GM12865 (cell line): ENCODE data around the gene RAB17.

Experiments used
- DNase-seq: peaks from one replicate; pipeline ENCODE4 v3.0.0; 2010; ENCODE audit warnings: low read depth
- H3K4me3 ChIP-seq: 2 replicates; pipeline ENCODE4 v1.5.1; 2011; ENCODE audit warnings: mild to moderate bottlenecking, low read depth, low read length, control low read depth
- CTCF ChIP-seq: IDR thresholded peaks from 2 replicates; pipeline ENCODE4 v1.5.1; 2011; ENCODE audit warnings: low read length, control low read depth, low read depth, inconsistent platforms; ENCODE audit not compliant: insufficient read depth; ENCODE audit errors: missing control alignments

The RAB17 gene

GRCh38 chr2:237527766-237528165, 62.8 kb downstream of the RAB17 start:
- TF ChIP-seq CTCF: no peak
- no peak for DNase-seq
- no peak overlapping the region for H3K4me3 ChIP-seq

- no peak for TF ChIP-seq CTCF
- H3K4me3 ChIP-seq: no peak overlapping the region
- no peak for DNase-seq
Measured at GRCh38 chr2:237527233-237527632, 63.3 kb downstream of the RAB17 start.

DNA sequence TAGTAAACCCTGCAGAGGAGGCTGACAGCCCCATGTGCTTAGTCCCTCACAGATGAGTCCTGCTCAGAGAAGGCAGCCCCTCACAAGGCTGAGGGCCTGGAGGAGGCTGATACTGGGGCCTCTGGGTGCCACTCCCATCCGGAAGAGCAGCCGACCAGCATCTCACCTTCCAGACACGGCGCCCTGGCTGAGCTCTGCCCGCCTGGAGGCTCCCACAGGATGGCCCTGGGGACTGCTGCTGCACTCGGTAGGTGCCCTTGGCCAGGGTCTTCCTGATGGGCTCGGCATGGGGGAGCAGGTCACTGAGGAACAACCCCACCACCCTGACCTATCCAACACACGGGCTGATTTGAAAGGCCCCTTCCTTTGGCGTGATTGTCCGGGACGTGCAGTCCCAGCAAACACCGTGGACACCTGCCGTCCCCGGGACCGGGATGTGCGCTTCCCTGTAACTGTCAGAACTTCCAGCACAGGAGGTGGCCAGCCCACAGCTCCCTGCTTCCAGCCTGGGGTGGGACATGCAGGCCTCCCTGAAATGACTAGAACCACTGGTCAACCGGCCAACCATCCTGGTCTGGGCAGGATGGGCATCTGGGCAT, 64.9 kb downstream of the RAB17 start:
- no peak for TF ChIP-seq CTCF
- no peak for DNase-seq
- no peak overlapping the region for H3K4me3 ChIP-seq

DNA sequence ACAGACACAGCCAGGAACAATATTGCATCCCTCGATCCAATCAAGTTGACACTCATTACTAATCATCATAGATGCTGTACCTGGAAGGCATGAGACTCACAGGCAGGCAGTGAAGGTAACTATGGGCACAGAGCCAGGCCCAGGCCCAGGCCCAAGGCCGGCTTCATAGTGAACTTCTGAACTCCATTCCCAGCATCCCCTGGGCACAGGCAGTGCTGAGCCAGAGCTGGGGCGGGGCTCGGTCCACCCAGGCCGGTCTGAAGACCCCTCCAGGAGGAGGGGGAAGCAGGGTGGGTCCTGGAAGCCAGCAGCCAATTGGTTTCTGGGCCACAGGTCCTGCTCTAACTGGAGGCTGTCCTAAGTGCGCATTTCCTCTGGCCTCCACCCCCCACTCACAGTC, 65.9 kb downstream of the RAB17 start:
- H3K4me3 ChIP-seq: no peak overlapping the region
- TF ChIP-seq CTCF: no peak
- DNase-seq: no peak
